Dendritic cell treated with granulocyte-macrophage colony-stimulating factor and Interleukin-4, amounts not matched to agents 40 ng/mL and 50 ng/mL, for 4 days (primary cell): ENCODE data around the gene ZBTB7C.

Experiments used
- H3K27ac Mint-ChIP-seq: one replicate; pipeline ENCODE4 v1.8.0; 2022; ENCODE audit warnings: mild to moderate bottlenecking, mixed read lengths
- H3K27me3 Mint-ChIP-seq: one replicate; pipeline ENCODE4 v1.8.0; 2022; ENCODE audit warnings: mild to moderate bottlenecking, mixed read lengths
- H3K36me3 Mint-ChIP-seq: one replicate; pipeline ENCODE4 v1.8.0; 2022; ENCODE audit warnings: low read depth, mixed read lengths
- H3K4me1 Mint-ChIP-seq: one replicate; pipeline ENCODE4 v1.8.0; 2022; ENCODE audit warnings: low read depth, mixed read lengths
- H3K4me3 Mint-ChIP-seq: one replicate; pipeline ENCODE4 v1.8.0; 2022; ENCODE audit warnings: mild to moderate bottlenecking, moderate library complexity, mixed read lengths
- H3K9me3 Mint-ChIP-seq: one replicate; pipeline ENCODE4 v1.8.0; 2022; ENCODE audit warnings: mixed read lengths
- intact Hi-C: fragments of 100-400 bp; cut with micrococcal nuclease; formaldehyde crosslinking; loops from one replicate; pipeline ENCODE4 v1.15.0; 2022

ZBTB7C gene

DNA sequence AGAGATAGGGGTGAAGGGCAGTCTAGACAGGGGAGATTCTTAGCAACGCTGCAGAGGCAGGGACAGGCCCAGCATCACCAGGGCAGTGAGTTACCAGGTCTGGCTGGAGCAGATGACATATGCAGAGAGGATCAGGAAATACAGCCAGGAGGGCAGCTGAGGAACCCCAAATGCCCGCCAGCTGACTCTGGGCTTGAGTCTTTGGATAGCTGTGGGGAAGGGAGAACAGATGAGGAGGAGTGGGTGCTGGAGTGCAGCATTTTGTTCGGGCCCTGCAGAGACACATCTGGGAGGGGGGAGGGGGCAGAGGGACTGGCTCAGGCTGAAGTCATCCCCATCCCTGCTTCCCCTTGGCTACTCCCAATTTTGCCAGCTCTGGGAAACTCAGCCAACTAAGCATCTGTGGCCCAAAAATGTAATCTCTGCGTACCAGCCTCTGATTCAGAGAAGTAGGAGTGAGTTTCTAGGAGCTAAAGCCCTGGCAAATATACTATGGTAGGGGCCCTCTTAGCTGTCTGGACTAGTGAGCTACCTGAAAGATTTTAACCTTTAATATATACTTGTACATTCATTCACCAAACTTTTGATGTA is 214.5 kb downstream of the ZBTB7C start:
- H3K36me3 Mint-ChIP-seq, result no peaks in the 10 kb centered on the region

DNA sequence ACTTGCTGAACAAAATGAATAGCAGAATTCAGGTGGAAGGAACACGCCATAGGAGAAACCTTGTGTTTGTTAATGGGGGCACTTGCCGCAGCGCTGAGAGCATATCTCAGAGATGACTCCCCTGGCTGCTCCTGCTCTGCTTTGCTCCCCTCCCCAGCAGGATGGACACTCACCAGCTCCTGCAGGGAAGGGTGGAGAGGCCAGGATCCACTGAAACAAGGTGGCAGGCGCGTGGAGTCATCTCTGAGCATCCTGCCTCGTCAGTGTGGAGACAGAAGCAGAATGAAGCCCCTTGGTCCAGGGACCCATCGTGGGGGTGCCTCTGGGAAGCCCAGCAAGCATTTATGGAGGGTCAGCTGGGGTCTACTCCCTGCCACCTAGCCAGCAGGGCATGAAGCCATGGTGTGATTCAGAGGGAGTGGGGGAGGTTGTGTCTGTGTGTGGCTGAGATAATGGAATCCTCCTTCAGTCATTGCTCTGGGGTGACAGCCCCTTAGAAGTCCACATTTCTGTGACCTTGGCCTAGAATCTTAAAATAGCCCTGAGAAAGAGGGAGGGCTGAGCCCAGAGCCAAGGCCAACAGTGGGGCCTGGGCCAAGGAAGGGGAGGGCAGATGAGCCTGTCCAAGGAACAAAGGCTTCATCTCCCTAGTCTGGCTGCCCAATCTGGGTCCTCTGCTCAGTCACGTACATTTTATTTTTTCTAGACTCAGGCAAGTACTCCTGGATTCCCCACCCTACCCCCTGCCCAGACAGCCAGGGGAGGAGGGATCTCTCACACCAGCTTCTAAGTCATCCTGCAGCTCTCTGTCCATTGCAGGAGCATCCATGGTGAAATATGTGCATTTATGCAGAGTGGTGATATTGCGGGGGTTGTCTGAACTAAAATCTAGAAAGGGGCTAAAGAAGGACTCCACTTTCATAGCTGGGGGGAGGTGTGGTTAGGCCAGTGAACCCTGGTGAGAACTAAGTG is 215.4 kb downstream of the ZBTB7C start:
- intact Hi-C loops, result no loop called here
- H3K27ac Mint-ChIP-seq, result no peak overlapping the region
- H3K36me3 Mint-ChIP-seq, result no peaks in the 10 kb centered on the region
- H3K27me3 Mint-ChIP-seq, result peaks cover 38% of the 10 kb centered on the region
- H3K4me1 Mint-ChIP-seq, result no peaks in the 10 kb centered on the region
- no peak overlapping the region for H3K4me3 Mint-ChIP-seq
- no peaks in the 10 kb centered on the region for H3K9me3 Mint-ChIP-seq

More for the DNA sequence above, 214.5 kb downstream of the ZBTB7C start:
- H3K4me1 Mint-ChIP-seq, result no peaks in the 10 kb centered on the region
- H3K9me3 Mint-ChIP-seq, result no peaks in the 10 kb centered on the region
- no peak overlapping the region for H3K27ac Mint-ChIP-seq
- intact Hi-C loops, result no loop called here
- H3K27me3 Mint-ChIP-seq, result peaks cover 36% of the 10 kb centered on the region
- H3K4me3 Mint-ChIP-seq, result no peak overlapping the region

DNA sequence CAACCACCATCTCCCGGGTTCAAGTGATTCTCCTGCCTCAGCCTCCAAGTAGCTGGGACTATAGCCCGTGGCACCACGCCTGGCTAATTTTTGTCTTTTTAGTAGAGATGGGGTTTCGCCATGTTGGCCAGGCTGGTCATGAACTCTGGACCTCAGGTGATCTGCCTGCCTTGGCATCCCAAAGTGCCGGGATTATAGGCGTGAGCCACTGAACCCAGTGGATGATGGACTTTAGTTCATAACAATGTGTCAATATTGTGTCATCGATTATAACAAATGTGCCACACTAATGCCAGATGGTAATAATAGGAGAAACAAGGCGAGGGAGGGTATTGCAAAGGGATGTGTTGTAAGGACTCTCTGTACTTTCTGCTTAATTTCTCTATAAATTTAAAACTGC is 216.6 kb downstream of the ZBTB7C start:
- no peaks in the 10 kb centered on the region for H3K4me1 Mint-ChIP-seq
- H3K27me3 Mint-ChIP-seq, result peaks cover 40% of the 10 kb centered on the region
- H3K9me3 Mint-ChIP-seq, result no peaks in the 10 kb centered on the region
- H3K4me3 Mint-ChIP-seq, result no peak overlapping the region
- intact Hi-C loops, result no loop called here
- H3K36me3 Mint-ChIP-seq, result no peaks in the 10 kb centered on the region
- no peak overlapping the region for H3K27ac Mint-ChIP-seq

DNA sequence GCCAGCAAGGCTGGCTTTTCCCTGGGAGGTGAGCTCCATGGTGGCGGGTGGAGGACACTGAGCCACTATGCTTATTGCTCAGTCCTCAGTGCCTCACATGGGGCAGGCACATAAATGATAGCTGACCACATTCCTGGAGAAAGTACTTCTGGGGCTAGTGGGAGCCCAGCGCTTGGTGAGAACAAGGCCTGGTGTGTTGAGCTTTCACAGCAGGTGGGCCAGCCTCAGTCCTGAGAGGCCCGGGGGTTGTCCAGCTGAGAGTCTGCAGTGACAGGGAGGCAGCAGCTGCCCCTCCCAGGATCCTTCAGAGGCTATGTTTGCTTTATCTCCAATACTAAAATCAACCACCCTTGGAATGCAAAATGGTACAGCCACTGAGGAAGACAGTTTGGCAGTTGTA is 217.7 kb downstream of the ZBTB7C start:
- H3K4me3 Mint-ChIP-seq, result no peak overlapping the region
- H3K36me3 Mint-ChIP-seq, result no peaks in the 10 kb centered on the region
- H3K4me1 Mint-ChIP-seq, result no peaks in the 10 kb centered on the region
- H3K27ac Mint-ChIP-seq, result no peak overlapping the region
- intact Hi-C loops, result no loop called here
- H3K27me3 Mint-ChIP-seq, result peaks cover 43% of the 10 kb centered on the region
- H3K9me3 Mint-ChIP-seq, result no peaks in the 10 kb centered on the region

DNA sequence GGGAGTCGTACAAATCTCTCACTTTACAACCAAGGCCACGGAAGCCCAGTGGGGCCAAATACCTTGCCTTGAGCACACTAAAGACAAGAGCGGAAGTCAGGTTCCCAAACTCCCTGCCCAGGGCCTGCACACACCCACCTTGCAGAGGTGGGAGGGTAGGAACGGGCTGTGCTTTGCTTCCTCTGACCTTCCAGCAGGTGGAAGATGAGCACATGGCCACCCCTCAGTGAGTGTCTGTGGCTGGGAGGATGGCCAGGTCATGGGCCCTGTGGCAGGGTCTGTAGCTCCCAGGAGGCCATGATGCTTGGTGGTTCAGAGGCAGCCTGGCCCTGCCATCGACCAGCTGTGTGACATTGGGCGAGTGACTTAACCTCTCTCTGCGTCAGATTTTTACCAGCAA is 218.2 kb downstream of the ZBTB7C start:
- H3K27me3 Mint-ChIP-seq, result peaks cover 43% of the 10 kb centered on the region
- intact Hi-C loops, result no loop called here
- no peaks in the 10 kb centered on the region for H3K9me3 Mint-ChIP-seq
- no peak overlapping the region for H3K27ac Mint-ChIP-seq
- no peaks in the 10 kb centered on the region for H3K36me3 Mint-ChIP-seq
- H3K4me3 Mint-ChIP-seq, result no peak overlapping the region
- H3K4me1 Mint-ChIP-seq, result no peaks in the 10 kb centered on the region

DNA sequence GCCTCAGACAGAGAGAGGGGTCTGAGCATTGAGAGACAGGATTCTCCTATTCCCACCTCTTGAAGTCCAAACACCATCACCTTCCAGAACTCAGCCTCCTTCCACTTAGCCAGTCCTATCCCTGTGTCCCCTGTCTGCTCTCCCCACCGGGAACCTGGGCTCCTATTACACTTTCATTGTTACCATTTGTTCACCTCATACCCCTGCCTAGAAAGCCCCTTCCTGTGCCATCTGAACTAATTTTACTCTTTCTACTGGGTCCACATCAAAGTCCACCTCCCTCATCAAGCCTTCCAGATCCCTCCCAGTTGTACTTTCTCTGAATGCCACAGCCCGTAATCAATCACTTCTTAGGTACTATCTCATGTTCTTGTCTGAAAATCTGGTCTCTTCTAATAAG is 220.6 kb downstream of the ZBTB7C start:
- Mint-ChIP-seq H3K27ac (no peak overlapping the region), H3K4me3 (no peak overlapping the region), H3K36me3 (no peaks in the 10 kb centered on the region), H3K27me3 (peaks cover 51% of the 10 kb centered on the region), H3K9me3 (no peaks in the 10 kb centered on the region), H3K4me1 (no peaks in the 10 kb centered on the region)
- intact Hi-C loops, result no loop called here

DNA sequence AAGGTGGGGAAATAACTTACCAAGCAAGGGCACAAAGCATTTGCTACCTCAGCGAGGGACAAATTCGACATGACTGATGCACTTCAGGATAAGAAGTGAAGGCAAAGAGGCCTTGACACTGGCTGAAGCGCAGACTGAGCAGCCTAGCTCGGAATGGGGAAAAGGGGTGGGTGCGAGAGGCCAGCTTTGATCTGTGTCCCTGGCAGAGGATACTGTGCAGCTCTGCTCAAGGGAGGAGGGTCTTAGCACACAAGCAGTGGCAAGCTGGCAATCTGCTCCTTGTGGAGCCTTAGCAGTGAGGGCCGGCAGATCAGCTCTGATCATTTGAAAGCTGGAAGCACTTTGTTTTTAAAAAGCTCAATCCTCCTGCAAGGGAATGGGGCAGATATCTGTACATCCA is 222.3 kb downstream of the ZBTB7C start:
- H3K27me3 Mint-ChIP-seq, result peaks cover 51% of the 10 kb centered on the region
- H3K36me3 Mint-ChIP-seq, result no peaks in the 10 kb centered on the region
- no peaks in the 10 kb centered on the region for H3K9me3 Mint-ChIP-seq
- no peak overlapping the region for H3K4me3 Mint-ChIP-seq
- no peak overlapping the region for H3K27ac Mint-ChIP-seq
- peaks cover 6% of the 10 kb centered on the region for H3K4me1 Mint-ChIP-seq
- intact Hi-C loops, result no loop called here

DNA sequence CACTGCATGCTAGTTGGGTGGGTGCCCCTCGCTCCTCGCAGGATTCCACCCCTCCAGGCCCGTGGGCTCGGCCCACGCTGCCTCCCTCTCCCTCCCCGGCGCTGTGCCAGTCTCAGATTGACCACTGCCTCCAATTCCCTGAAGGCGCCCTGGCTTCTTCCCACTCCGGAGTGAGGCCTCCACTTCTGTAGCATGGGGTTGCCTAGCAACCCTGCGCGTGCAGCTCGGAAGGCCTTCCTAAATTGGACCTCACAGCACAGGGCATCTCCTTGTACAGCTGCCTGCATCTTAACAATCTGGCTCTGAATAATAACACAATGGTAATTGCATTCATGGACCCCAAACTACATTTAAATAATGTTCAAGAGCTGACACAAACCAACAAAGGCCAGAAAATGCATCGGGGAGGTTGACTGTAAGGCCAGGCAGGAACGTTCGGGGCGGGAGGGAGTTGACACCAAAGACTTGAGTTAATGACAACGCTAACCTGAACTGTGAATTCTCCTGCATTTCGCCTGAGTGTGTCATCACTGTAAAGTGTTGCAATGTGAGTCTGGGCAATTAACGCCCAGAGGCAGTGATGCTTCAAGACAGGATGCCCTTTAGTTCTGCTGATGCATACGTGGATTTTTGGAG is 222.9 kb downstream of the ZBTB7C start:
- Mint-ChIP-seq H3K36me3 (no peaks in the 10 kb centered on the region), H3K4me1 (peaks cover 6% of the 10 kb centered on the region), H3K27me3 (peaks cover 50% of the 10 kb centered on the region), H3K9me3 (no peaks in the 10 kb centered on the region), H3K27ac (no peak overlapping the region), H3K4me3 (no peak overlapping the region)
- intact Hi-C loops, result no loop called here

DNA sequence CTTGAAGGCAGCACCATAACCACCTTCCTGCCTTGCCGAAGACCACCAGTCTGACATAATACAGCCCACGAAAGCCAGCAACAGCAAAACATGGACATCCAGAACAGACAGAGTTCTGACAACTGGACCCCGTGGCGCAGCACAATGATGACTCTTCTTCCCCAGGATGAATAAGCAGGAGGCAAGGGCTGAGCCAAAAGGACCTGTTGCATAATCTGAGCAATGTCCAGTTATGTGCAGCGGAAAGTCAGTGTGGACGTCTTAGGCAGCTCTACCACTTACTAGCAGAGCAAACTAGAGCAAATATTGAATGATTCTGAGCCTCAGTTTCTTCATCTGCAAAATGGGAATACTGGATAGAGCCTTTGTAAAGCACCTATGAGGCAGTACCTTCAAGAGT is 225.1 kb downstream of the ZBTB7C start:
- intact Hi-C loops, result no loop called here
- no peak overlapping the region for H3K4me3 Mint-ChIP-seq
- H3K36me3 Mint-ChIP-seq, result no peaks in the 10 kb centered on the region
- peaks cover 6% of the 10 kb centered on the region for H3K4me1 Mint-ChIP-seq
- H3K9me3 Mint-ChIP-seq, result peaks cover 8% of the 10 kb centered on the region
- H3K27me3 Mint-ChIP-seq, result peaks cover 47% of the 10 kb centered on the region
- H3K27ac Mint-ChIP-seq, result no peak overlapping the region

DNA sequence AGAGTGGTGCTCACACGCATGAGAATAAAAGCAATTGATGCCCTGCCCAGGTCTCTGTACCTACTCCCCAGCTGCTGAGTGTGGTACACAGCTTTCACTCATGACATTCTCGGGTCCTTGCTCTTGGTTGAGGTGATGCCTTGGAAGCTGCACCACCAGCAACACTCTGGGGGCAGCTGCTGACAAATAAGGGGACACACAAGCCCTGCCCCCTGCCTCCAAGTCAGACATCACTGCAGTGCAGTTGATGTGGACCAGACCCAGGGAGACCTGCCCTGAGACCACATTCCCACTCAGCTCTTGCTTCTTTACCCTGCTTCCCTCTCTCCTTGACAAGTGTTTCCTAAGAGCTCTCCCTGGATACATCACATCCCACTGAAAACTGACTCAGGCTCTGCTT is 225.6 kb downstream of the ZBTB7C start:
- Mint-ChIP-seq H3K4me1 (peaks cover 6% of the 10 kb centered on the region), H3K9me3 (peaks cover 8% of the 10 kb centered on the region), H3K36me3 (no peaks in the 10 kb centered on the region), H3K27me3 (peaks cover 43% of the 10 kb centered on the region), H3K4me3 (no peak overlapping the region), H3K27ac (no peak overlapping the region)
- intact Hi-C loops, result no loop called here

DNA sequence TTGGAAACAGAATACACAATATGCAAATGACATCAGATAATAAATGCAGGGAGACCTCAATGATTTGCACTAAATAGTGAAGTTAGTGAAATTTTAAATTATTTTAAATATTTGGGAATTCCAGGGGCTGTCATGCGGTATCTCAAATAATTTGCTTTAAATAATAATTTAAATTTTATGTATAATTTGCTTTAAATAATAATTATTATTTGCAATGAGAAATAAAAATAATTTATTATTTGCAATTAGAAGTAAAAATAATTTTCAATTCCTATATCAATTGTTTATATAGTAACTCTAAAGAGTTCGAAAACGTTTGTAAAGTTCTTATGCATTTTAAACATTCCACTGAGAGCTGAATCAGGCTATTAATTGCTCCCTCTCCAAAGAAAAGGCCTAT is 226.4 kb downstream of the ZBTB7C start:
- peaks cover 39% of the 10 kb centered on the region for H3K27me3 Mint-ChIP-seq
- intact Hi-C loops, result no loop called here

DNA sequence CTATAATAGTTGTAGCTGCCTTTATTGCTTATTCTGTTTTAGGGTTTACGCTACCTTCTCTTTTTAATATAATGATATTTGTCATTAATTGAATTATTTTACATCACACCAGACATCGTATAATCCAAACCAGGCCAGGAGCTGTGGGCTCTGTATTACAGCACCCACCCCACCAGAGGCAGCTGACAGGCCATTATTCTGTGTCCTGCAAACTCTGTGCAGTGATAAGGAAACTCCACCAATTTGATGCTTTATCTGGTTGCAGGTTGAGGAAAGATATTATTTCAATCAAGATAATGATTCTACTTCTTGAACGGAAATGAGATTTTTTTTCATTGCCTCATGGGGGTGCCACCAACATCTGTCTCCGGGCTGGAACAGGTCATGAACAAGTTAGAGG is 227.3 kb downstream of the ZBTB7C start:
- H3K9me3 Mint-ChIP-seq, result peaks cover 8% of the 10 kb centered on the region
- intact Hi-C loops, result no loop called here
- peaks cover 6% of the 10 kb centered on the region for H3K4me1 Mint-ChIP-seq
- H3K4me3 Mint-ChIP-seq, result no peak overlapping the region
- no peak overlapping the region for H3K27ac Mint-ChIP-seq
- peaks cover 35% of the 10 kb centered on the region for H3K27me3 Mint-ChIP-seq
- H3K36me3 Mint-ChIP-seq, result no peaks in the 10 kb centered on the region

More for the DNA sequence above, 226.4 kb downstream of the ZBTB7C start:
- H3K4me1 Mint-ChIP-seq, result peaks cover 6% of the 10 kb centered on the region
- H3K9me3 Mint-ChIP-seq, result peaks cover 8% of the 10 kb centered on the region
- H3K27ac Mint-ChIP-seq, result no peak overlapping the region
- H3K4me3 Mint-ChIP-seq, result no peak overlapping the region
- no peaks in the 10 kb centered on the region for H3K36me3 Mint-ChIP-seq

DNA sequence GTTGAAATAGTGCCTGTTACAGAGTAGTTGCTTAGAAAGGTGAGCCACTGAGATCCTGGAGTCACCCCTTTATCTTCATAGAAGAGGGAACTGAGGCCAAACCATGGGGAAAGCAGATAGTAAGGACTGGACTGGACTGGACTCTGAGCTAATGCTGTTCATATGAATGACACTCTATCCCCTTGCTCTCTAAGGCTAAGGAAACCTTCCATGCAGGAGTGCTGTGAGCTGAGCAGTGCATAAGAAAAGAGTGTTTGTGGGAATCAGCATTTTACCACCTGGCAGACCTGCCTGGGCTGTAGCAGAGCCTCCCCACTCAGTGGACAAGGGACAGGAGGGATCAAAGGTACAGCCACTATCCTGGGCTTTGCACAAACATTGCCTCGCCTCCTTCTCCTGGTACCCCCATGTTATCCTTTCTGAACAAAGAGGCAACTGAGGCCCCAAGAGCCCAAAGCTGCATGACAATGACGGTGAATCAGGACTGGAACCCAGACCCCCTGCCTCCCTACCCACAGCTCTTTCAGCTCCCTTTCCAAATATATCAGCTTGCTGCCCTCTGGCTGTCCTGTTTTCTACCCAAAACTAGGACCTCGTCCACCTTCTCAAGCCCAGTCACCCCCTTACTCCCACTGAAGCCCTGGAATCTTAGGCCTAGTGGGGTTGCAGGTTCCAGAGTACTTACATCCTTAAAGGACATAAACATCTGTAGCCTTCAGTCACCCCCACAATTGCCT is 227.9 kb downstream of the ZBTB7C start:
- Mint-ChIP-seq H3K27me3 (peaks cover 30% of the 10 kb centered on the region), H3K4me1 (peaks cover 6% of the 10 kb centered on the region), H3K36me3 (no peaks in the 10 kb centered on the region), H3K9me3 (peaks cover 8% of the 10 kb centered on the region), H3K27ac (no peak overlapping the region), H3K4me3 (no peak overlapping the region)
- intact Hi-C loops, result no loop called here

DNA sequence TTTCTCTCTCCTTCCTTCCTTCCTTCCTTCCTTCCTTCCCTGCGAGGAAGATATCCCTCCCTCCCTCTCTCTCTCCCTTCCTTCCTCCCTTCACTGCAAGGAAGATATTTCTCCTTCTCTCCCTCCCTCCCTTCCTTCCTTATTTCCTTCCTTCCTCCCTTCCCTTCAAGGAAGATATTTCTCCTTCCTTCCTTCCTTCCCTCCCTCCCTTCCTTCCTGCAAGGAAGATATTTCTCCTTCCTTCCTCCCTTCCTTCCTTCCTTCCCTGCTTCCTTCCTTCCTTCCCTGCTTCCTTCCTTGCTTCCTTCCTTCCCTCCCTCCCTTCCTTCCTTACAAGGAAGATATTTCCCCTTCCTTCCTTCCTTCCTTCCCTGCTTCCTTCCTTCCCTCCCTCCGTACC is 229.5 kb downstream of the ZBTB7C start:
- Mint-ChIP-seq H3K27ac (no peak overlapping the region), H3K9me3 (peaks cover 8% of the 10 kb centered on the region), H3K36me3 (no peaks in the 10 kb centered on the region), H3K27me3 (peaks cover 25% of the 10 kb centered on the region), H3K4me3 (no peak overlapping the region), H3K4me1 (peaks cover 12% of the 10 kb centered on the region)
- intact Hi-C loops, result no loop called here
